Measurements from ENCODE around the gene LRIG2. TPM values are rescaled to one million over a fixed set of nuclear protein-coding genes. Genes with fewer than 3 reads are reported as not detected.

LRIG2 gene
- total and polyA plus RNA-seq, 2 experiments from 2014 or later: 10.0 to 40.4 TPM

DNA sequence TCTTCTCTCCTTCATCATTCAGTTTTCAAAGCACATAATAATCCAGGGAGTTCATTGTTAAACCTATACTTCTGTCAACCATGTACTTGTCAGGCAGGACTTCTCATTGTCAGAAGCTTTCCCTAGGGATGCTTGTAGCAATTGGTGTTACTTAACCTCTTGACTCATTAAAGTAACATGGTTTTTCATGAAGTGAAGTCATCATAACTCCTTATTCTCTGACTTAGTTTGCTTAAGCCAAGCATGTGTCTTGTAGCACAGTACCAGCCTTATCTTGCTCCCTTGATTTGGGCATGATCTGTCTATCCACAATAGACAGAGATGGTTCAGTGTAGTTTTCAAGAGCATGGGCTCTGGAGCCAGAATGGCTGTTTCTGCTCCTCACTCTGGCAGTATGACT, 45.3 kb downstream of the LRIG2 start:
- Mint-ChIP-seq H3K36me3 (ENCODE audit: low read depth) (peaks cover 94% of the 10 kb centered on the region), H3K4me3 (no peak overlapping the region), H3K9me3 (no peaks in the 10 kb centered on the region), H3K27ac (no peak overlapping the region), H3K27me3 (ENCODE audit: insufficient read depth, low read depth, poor library complexity) (peaks cover 2% of the 10 kb centered on the region), H3K4me1 (no peaks in the 10 kb centered on the region)
- Histone ChIP-seq H3K9me2 (ENCODE audit: insufficient read depth) (no peaks in the 10 kb centered on the region), H2AFZ (no peak overlapping the region), H3K4me1 (ENCODE audit: insufficient read depth) (no peaks in the 10 kb centered on the region), H3K79me2 (replicated peaks; ENCODE audit: insufficient read depth) (peaks cover 5% of the 10 kb centered on the region; the same call in 1 of the 2 replicates), H3K4me3 (no peak overlapping the region), H3F3A (replicated peaks; ENCODE audit: low read depth) (peaks cover 6% of the 10 kb centered on the region; the same call in 1 of the 2 replicates), H3K4me2 (no peak overlapping the region), H3K27ac (ENCODE audit: low read depth) (no peak overlapping the region), H3K36me3 (ENCODE audit: insufficient read depth) (peaks cover 87% of the 10 kb centered on the region), H3K27me3 (ENCODE audit: insufficient read depth) (no peaks in the 10 kb centered on the region), H4K20me1 (replicated peaks; ENCODE audit: insufficient read depth) (peaks cover 13% of the 10 kb centered on the region)
- no peak for ATAC-seq
- DNase-seq (ENCODE audit: low spot score): no peak
- TF ChIP-seq, protein P1, sequence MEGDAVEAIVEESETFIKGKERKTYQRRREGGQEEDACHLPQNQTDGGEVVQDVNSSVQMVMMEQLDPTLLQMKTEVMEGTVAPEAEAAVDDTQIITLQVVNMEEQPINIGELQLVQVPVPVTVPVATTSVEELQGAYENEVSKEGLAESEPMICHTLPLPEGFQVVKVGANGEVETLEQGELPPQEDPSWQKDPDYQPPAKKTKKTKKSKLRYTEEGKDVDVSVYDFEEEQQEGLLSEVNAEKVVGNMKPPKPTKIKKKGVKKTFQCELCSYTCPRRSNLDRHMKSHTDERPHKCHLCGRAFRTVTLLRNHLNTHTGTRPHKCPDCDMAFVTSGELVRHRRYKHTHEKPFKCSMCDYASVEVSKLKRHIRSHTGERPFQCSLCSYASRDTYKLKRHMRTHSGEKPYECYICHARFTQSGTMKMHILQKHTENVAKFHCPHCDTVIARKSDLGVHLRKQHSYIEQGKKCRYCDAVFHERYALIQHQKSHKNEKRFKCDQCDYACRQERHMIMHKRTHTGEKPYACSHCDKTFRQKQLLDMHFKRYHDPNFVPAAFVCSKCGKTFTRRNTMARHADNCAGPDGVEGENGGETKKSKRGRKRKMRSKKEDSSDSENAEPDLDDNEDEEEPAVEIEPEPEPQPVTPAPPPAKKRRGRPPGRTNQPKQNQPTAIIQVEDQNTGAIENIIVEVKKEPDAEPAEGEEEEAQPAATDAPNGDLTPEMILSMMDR (conservative IDR thresholded peaks at IDR 0.05; ENCODE audit: low read depth in 2 of 2): no peak
- TF ChIP-seq ZNF114 (CRISPR knock-in tag; IDR thresholded peaks at IDR 0.05): no peak
- TF ChIP-seq JUNB (IDR thresholded peaks at IDR 0.05; ENCODE audit: unreplicated experiment): no peak
- TF ChIP-seq, protein P2, sequence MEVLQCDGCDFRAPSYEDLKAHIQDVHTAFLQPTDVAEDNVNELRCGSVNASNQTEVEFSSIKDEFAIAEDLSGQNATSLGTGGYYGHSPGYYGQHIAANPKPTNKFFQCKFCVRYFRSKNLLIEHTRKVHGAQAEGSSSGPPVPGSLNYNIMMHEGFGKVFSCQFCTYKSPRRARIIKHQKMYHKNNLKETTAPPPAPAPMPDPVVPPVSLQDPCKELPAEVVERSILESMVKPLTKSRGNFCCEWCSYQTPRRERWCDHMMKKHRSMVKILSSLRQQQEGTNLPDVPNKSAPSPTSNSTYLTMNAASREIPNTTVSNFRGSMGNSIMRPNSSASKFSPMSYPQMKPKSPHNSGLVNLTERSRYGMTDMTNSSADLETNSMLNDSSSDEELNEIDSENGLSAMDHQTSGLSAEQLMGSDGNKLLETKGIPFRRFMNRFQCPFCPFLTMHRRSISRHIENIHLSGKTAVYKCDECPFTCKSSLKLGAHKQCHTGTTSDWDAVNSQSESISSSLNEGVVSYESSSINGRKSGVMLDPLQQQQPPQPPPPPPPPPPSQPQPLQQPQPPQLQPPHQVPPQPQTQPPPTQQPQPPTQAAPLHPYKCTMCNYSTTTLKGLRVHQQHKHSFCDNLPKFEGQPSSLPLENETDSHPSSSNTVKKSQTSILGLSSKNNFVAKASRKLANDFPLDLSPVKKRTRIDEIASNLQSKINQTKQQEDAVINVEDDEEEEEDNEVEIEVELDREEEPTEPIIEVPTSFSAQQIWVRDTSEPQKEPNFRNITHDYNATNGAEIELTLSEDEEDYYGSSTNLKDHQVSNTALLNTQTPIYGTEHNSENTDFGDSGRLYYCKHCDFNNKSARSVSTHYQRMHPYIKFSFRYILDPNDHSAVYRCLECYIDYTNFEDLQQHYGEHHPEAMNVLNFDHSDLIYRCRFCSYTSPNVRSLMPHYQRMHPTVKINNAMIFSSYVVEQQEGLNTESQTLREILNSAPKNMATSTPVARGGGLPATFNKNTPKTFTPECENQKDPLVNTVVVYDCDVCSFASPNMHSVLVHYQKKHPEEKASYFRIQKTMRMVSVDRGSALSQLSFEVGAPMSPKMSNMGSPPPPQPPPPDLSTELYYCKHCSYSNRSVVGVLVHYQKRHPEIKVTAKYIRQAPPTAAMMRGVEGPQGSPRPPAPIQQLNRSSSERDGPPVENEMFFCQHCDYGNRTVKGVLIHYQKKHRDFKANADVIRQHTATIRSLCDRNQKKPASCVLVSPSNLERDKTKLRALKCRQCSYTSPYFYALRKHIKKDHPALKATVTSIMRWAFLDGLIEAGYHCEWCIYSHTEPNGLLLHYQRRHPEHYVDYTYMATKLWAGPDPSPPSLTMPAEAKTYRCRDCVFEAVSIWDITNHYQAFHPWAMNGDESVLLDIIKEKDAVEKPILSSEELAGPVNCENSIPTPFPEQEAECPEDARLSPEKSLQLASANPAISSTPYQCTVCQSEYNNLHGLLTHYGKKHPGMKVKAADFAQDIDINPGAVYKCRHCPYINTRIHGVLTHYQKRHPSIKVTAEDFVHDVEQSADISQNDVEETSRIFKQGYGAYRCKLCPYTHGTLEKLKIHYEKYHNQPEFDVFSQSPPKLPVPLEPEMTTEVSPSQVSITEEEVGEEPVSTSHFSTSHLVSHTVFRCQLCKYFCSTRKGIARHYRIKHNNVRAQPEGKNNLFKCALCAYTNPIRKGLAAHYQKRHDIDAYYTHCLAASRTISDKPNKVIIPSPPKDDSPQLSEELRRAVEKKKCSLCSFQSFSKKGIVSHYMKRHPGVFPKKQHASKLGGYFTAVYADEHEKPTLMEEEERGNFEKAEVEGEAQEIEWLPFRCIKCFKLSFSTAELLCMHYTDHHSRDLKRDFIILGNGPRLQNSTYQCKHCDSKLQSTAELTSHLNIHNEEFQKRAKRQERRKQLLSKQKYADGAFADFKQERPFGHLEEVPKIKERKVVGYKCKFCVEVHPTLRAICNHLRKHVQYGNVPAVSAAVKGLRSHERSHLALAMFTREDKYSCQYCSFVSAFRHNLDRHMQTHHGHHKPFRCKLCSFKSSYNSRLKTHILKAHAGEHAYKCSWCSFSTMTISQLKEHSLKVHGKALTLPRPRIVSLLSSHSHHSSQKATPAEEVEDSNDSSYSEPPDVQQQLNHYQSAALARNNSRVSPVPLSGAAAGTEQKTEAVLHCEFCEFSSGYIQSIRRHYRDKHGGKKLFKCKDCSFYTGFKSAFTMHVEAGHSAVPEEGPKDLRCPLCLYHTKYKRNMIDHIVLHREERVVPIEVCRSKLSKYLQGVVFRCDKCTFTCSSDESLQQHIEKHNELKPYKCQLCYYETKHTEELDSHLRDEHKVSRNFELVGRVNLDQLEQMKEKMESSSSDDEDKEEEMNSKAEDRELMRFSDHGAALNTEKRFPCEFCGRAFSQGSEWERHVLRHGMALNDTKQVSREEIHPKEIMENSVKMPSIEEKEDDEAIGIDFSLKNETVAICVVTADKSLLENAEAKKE (CRISPR knock-in tag; IDR thresholded peaks at IDR 0.05): no peak
- TF ChIP-seq POLR2AphosphoS5 (IDR thresholded peaks at IDR 0.05; ENCODE audit: low read depth): no peak
- no peak for TF ChIP-seq CREB1 (CRISPR knock-in tag; IDR thresholded peaks at IDR 0.05; ENCODE audit: low read depth)
